ENCODE measurements around the gene MAST1. TPM values are rescaled to one million over a fixed set of nuclear protein-coding genes. Genes with fewer than 3 reads are reported as not detected.

MAST1 gene
- polyA plus RNA-seq = 1.2 TPM

- Mint-ChIP-seq H3K9me3 (peaks cover 0 to 13% (median 0%) of the 10 kb centered on the region in 3 donors), H3K27me3 (peaks cover 71% of the 10 kb centered on the region), H3K4me3 (peak within 1 kb of the TSS; percentile 63 to 83 (median 72)), H3K4me1 (peaks cover 6 to 28% (median 17%) of the 10 kb centered on the region in 3 donors), H3K27ac (peak within 1 kb of the TSS in 2 of 3 donors; percentile 81 to 83), H3K36me3 (no peaks in the 10 kb centered on the region)
Measured at GRCh38 chr19:12838182-12838885, at the start of gene MAST1. TSS of gene MAST1 (plus strand) at chr19:12838515. CDS start at chr19:12838573, 58 bp downstream.

- Mint-ChIP-seq H3K27ac (peak overlapping the region in 2 of 3 donors; percentile 99 to 100), H3K4me3 (peak overlapping the region; percentile 84 to 97 (median 94)), H3K27me3 (no peaks in the 10 kb centered on the region), H3K9me3 (peaks cover 0 to 2% (median 0%) of the 10 kb centered on the region in 3 donors), H3K4me1 (peaks cover 4 to 15% (median 11%) of the 10 kb centered on the region in 3 donors), H3K36me3 (no peaks in the 10 kb centered on the region)
Measured at GRCh38 chr19:12788682-12789097, 49.6 kb upstream of the MAST1 start.

- H3K27ac Mint-ChIP-seq = peak overlapping the region in 2 of 3 donors; percentile 99 to 100
- H3K27me3 Mint-ChIP-seq = no peaks in the 10 kb centered on the region
- no peaks in the 10 kb centered on the region for H3K36me3 Mint-ChIP-seq
- H3K4me3 Mint-ChIP-seq = peak overlapping the region; percentile 92 to 97 (median 94)
- peaks cover 0 to 2% (median 0%) of the 10 kb centered on the region in 3 donors for H3K9me3 Mint-ChIP-seq
- peaks cover 9 to 18% (median 14%) of the 10 kb centered on the region in 3 donors for H3K4me1 Mint-ChIP-seq
Measured at GRCh38 chr19:12789098-12789903, 49.0 kb upstream of the MAST1 start.

- no peaks in the 10 kb centered on the region for H3K27me3 Mint-ChIP-seq
- peaks cover 11 to 23% (median 17%) of the 10 kb centered on the region in 3 donors for H3K4me1 Mint-ChIP-seq
- H3K9me3 Mint-ChIP-seq = peaks cover 0 to 2% (median 0%) of the 10 kb centered on the region in 3 donors
- peak overlapping the region; percentile 92 to 99 (median 95) for H3K4me3 Mint-ChIP-seq
- peak overlapping the region in 2 of 3 donors; percentile 99 to 100 for H3K27ac Mint-ChIP-seq
- H3K36me3 Mint-ChIP-seq = no peaks in the 10 kb centered on the region
Measured at GRCh38 chr19:12789904-12790619, 48.3 kb upstream of the MAST1 start.

GRCh38 chr19:12790628-12791344 lies 47.5 kb upstream of the MAST1 start:
- peaks cover 11 to 25% (median 18%) of the 10 kb centered on the region in 3 donors for H3K4me1 Mint-ChIP-seq
- peaks cover 0 to 2% (median 0%) of the 10 kb centered on the region in 3 donors for H3K9me3 Mint-ChIP-seq

GRCh38 chr19:12791345-12792050 lies 46.8 kb upstream of the MAST1 start, which contains the start of gene JUNB:
TSS of gene JUNB (plus strand) at chr19:12791486. CDS start at chr19:12791772, 286 bp downstream.
- Mint-ChIP-seq H3K4me3 (peak within 1 kb of the TSS; percentile 92 to 99 (median 95)), H3K27me3 (no peaks in the 10 kb centered on the region), H3K4me1 (peaks cover 17 to 31% (median 25%) of the 10 kb centered on the region in 3 donors), H3K36me3 (no peaks in the 10 kb centered on the region), H3K9me3 (peaks cover 0 to 2% (median 0%) of the 10 kb centered on the region in 3 donors), H3K27ac (peak within 1 kb of the TSS in 2 of 3 donors; percentile 99 to 100)

More at GRCh38 chr19:12790628-12791344, 47.5 kb upstream of the MAST1 start:
- Mint-ChIP-seq H3K4me3 (peak overlapping the region; percentile 92 to 99 (median 95)), H3K36me3 (no peaks in the 10 kb centered on the region), H3K27me3 (no peaks in the 10 kb centered on the region), H3K27ac (peak overlapping the region in 2 of 3 donors; percentile 99 to 100)

GRCh38 chr19:12792051-12792852 lies 46.1 kb upstream of the MAST1 start:
- no peaks in the 10 kb centered on the region for H3K27me3 Mint-ChIP-seq
- H3K36me3 Mint-ChIP-seq = peaks cover 1% of the 10 kb centered on the region
- peaks cover 19 to 30% (median 27%) of the 10 kb centered on the region in 3 donors for H3K4me1 Mint-ChIP-seq
- H3K9me3 Mint-ChIP-seq = peaks cover 0 to 2% (median 0%) of the 10 kb centered on the region in 3 donors
- peak overlapping the region; percentile 92 to 99 (median 95) for H3K4me3 Mint-ChIP-seq
- peak overlapping the region in 2 of 3 donors; percentile 99 to 100 for H3K27ac Mint-ChIP-seq

- H3K4me1 Mint-ChIP-seq = peaks cover 19 to 30% (median 27%) of the 10 kb centered on the region in 3 donors
- peak overlapping the region in 2 of 3 donors; percentile 99 to 100 for H3K27ac Mint-ChIP-seq
- peaks cover 1% of the 10 kb centered on the region for H3K36me3 Mint-ChIP-seq
- peak overlapping the region; percentile 92 to 99 (median 95) for H3K4me3 Mint-ChIP-seq
- H3K9me3 Mint-ChIP-seq = peaks cover 0 to 2% (median 0%) of the 10 kb centered on the region in 3 donors
- no peaks in the 10 kb centered on the region for H3K27me3 Mint-ChIP-seq
Measured at GRCh38 chr19:12792853-12793289, 45.4 kb upstream of the MAST1 start.

GRCh38 chr19:12793290-12794195 lies 44.8 kb upstream of the MAST1 start:
- H3K4me1 Mint-ChIP-seq = peaks cover 19 to 25% (median 25%) of the 10 kb centered on the region in 3 donors
- H3K9me3 Mint-ChIP-seq = peaks cover 0 to 2% (median 0%) of the 10 kb centered on the region in 3 donors
- H3K36me3 Mint-ChIP-seq = peaks cover 1% of the 10 kb centered on the region

GRCh38 chr19:12794196-12794941 lies 43.9 kb upstream of the MAST1 start:
- Mint-ChIP-seq H3K36me3 (peaks cover 1% of the 10 kb centered on the region), H3K4me1 (peaks cover 14 to 20% (median 19%) of the 10 kb centered on the region in 3 donors), H3K9me3 (peaks cover 0 to 2% (median 0%) of the 10 kb centered on the region in 3 donors), H3K27ac (peak overlapping the region in 2 of 3 donors; percentile 99 to 100), H3K27me3 (no peaks in the 10 kb centered on the region), H3K4me3 (peak overlapping the region; percentile 80 to 94 (median 93))

More at GRCh38 chr19:12793290-12794195, 44.8 kb upstream of the MAST1 start:
- Mint-ChIP-seq H3K27me3 (no peaks in the 10 kb centered on the region), H3K4me3 (peak overlapping the region; percentile 92 to 99 (median 95)), H3K27ac (peak overlapping the region in 2 of 3 donors; percentile 99 to 100)

GRCh38 chr19:12794971-12795381 lies 43.3 kb upstream of the MAST1 start:
- peaks cover 0 to 2% (median 0%) of the 10 kb centered on the region in 3 donors for H3K9me3 Mint-ChIP-seq
- peak overlapping the region in 2 of 3 donors; percentile 99 to 100 for H3K27ac Mint-ChIP-seq
- peaks cover 1% of the 10 kb centered on the region for H3K36me3 Mint-ChIP-seq
- H3K27me3 Mint-ChIP-seq = no peaks in the 10 kb centered on the region
- H3K4me3 Mint-ChIP-seq = peak overlapping the region in 3 of 4 donors; percentile 93 to 94 (median 93)
- peaks cover 14 to 20% (median 19%) of the 10 kb centered on the region in 3 donors for H3K4me1 Mint-ChIP-seq
